Colonic mucosa (tissue), 4 donors: ENCODE data around the gene RPTOR. TPM values are rescaled to one million over a fixed set of nuclear protein-coding genes. Genes with fewer than 3 reads are reported as not detected.

ENCODE experiments used
- DNase-seq: peaks from one replicate; pipeline ENCODE4 v3.0.0-alpha.2; 2020
- H3K27ac ChIP-seq: fragments of 200-600 bp; one replicate; pipeline ENCODE4 v1.8.0; 2021
- H3K27me3 ChIP-seq: fragments of 200-600 bp; one replicate; pipeline ENCODE4 v1.8.0; 2021
- H3K36me3 ChIP-seq: fragments of 200-600 bp; one replicate; pipeline ENCODE4 v1.8.0; 2021
- H3K4me1 ChIP-seq: fragments of 200-600 bp; one replicate; pipeline ENCODE4 v1.8.0; 2021; ENCODE audit warnings: mild to moderate bottlenecking
- H3K4me3 ChIP-seq: fragments of 200-600 bp; one replicate; pipeline ENCODE4 v1.8.0; 2021
- H3K9ac ChIP-seq, 2 donors: one replicate each; pipeline ENCODE4 v1.7.0; 2013; ENCODE audit warnings: control low read depth in 2 of 2, low read depth in 2 of 2, low read length in 2 of 2
- H3K9me3 ChIP-seq: fragments of 200-600 bp; one replicate; pipeline ENCODE4 v1.8.0; 2021
- CTCF ChIP-seq: fragments of 200-600 bp; IDR thresholded peaks from one replicate; pipeline ENCODE4 v1.8.0; 2022; ENCODE audit warnings: antibody characterized with exemption, mild to moderate bottlenecking
- intact Hi-C: fragments of 100-400 bp; cut with DNase I; formaldehyde crosslinking; loops from one replicate; pipeline ENCODE4 v1.14.1; 2022
- total RNA-seq, 2 donors: library from RNA; stranded (reverse); fragmentation: NEBNext Ultra II Directional in 1 of 2; extraction: Animal tissue kit (Norgen Biotek cat#: 25700) in 1 of 2; gene quantifications; one replicate each; pipeline ENCODE4 v1.2.1, GENCODE V29; 2021
- donor health status: healthy.
- donor health status: DM: no; HTN: no; CAD: no.
- donor health status: DM: no; HTN: no; CAD: no.

RPTOR gene
- total RNA-seq, 2 donors from 2014 or later: 21.2 to 39.6 TPM

GRCh38 chr17:80668375-80669148, 123.9 kb downstream of the RPTOR start:
- Histone ChIP-seq H3K27me3 (no peaks in the 10 kb centered on the region), H3K4me1 (no peaks in the 10 kb centered on the region), H3K27ac (no peak overlapping the region), H3K4me3 (no peak overlapping the region), H3K9ac (no peak overlapping the region), H3K36me3 (no peaks in the 10 kb centered on the region), H3K9me3 (no peaks in the 10 kb centered on the region)
- DNase-seq: no peak
- TF ChIP-seq CTCF: no peak
- intact Hi-C loops: no loop called here

GRCh38 chr17:80671039-80671824, 126.6 kb downstream of the RPTOR start:
- Histone ChIP-seq H3K27ac (peak overlapping the region; percentile 53), H3K27me3 (no peaks in the 10 kb centered on the region), H3K9me3 (no peaks in the 10 kb centered on the region), H3K9ac (no peak overlapping the region), H3K4me3 (no peak overlapping the region), H3K4me1 (no peaks in the 10 kb centered on the region), H3K36me3 (no peaks in the 10 kb centered on the region)
- intact Hi-C loops: no loop called here
- DNase-seq: no peak
- TF ChIP-seq CTCF: no peak

GRCh38 chr17:80671825-80672110, 127.1 kb downstream of the RPTOR start:
- Histone ChIP-seq H3K27ac (peak overlapping the region; percentile 53), H3K36me3 (no peaks in the 10 kb centered on the region), H3K4me1 (no peaks in the 10 kb centered on the region), H3K9ac (no peak overlapping the region), H3K4me3 (no peak overlapping the region), H3K27me3 (no peaks in the 10 kb centered on the region), H3K9me3 (no peaks in the 10 kb centered on the region)
- intact Hi-C loops: no loop called here
- no peak for TF ChIP-seq CTCF
- DNase-seq: no peak

GRCh38 chr17:80673152-80673920, 128.7 kb downstream of the RPTOR start:
- no peak overlapping the region for H3K27ac ChIP-seq
- DNase-seq: no peak
- no peaks in the 10 kb centered on the region for H3K36me3 ChIP-seq
- TF ChIP-seq CTCF: no peak
- intact Hi-C loops: no loop called here
- H3K4me3 ChIP-seq: no peak overlapping the region
- no peaks in the 10 kb centered on the region for H3K27me3 ChIP-seq
- no peaks in the 10 kb centered on the region for H3K9me3 ChIP-seq
- no peaks in the 10 kb centered on the region for H3K4me1 ChIP-seq
- no peak overlapping the region for H3K9ac ChIP-seq

- no peaks in the 10 kb centered on the region for H3K9me3 ChIP-seq
- DNase-seq: no peak
- H3K27ac ChIP-seq: no peak overlapping the region
- no peaks in the 10 kb centered on the region for H3K27me3 ChIP-seq
- no peak overlapping the region for H3K9ac ChIP-seq
- no peak overlapping the region for H3K4me3 ChIP-seq
- no peaks in the 10 kb centered on the region for H3K36me3 ChIP-seq
- intact Hi-C loops: no loop called here
- H3K4me1 ChIP-seq: no peaks in the 10 kb centered on the region
- TF ChIP-seq CTCF: no peak
Observed at GRCh38 chr17:80675438-80676095, 130.9 kb downstream of the RPTOR start.
